GM19372 (cell line): ENCODE results near the gene RAB3B.
"Not testable (repeated sequence)": the region's sequence is repeated elsewhere in the genome, so short reads cannot be mapped to it uniquely, and the experiment has no call there.

ENCODE experiments used
- ATAC-seq: cut with Tn5 transposase; IDR thresholded peaks from one replicate; pipeline ENCODE4 v1.9.1; 2021; ENCODE audit warnings: mild to moderate bottlenecking, low read depth, moderate library complexity; ENCODE audit not compliant: unreplicated experiment

Gene RAB3B

DNA sequence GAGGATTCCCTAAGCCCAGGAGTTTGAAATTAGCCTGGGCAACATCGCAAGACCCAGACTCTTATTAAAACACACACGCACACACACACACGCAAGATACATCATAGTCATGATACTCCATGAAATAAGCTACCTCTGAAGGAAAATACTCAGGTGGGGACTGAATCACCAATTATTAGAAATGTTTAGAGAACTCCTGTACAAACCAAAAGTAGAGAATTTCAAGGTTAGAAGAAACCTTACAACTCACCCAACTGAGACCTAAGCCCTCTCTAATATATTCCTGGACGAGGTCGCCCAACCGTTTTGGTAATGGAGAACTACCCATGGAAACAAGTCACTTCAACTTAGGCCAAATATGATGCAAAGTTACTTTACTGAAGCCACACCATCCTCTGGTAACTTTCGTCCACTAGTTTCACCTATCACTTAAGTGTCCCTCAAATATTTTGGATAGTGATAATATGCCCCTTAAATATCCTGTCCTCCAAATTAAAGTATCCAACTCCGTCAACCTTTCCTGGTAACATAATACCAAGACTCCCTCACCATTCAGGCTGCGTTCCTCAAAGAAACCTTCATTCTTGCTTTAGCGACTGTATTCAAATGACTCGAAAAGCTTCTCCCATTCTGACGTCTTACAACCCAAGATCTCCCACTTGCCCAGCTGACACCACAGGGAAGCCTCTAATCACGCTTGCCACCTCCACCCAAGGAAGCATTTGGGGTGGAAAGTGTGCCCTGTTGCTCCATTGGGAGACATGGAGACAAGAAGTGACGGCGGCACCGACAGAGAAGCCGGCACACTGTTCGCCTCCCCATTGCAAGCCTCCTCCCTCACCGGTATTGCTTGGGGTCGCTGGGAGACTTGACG is 112.8 kb downstream of the RAB3B start:
- no peak for ATAC-seq

DNA sequence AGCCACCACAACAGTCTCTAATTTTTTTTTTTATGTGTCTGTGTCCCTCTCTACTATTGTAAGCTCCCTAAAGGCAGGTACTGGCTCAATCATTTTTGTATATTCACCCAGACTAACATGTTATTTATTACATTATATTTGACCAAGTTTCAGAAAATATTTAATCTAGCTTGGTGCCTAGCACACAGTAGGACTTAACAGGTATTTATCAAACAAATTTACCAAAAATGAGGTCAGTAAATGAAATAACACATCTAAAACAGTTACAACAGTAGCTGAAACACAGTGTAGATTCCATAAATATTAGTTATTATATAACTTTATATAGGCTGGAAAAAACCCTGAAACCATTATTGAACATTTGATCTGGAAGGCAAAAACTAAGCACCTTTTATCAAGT is 114.7 kb downstream of the RAB3B start:
- ATAC-seq: no peak

DNA sequence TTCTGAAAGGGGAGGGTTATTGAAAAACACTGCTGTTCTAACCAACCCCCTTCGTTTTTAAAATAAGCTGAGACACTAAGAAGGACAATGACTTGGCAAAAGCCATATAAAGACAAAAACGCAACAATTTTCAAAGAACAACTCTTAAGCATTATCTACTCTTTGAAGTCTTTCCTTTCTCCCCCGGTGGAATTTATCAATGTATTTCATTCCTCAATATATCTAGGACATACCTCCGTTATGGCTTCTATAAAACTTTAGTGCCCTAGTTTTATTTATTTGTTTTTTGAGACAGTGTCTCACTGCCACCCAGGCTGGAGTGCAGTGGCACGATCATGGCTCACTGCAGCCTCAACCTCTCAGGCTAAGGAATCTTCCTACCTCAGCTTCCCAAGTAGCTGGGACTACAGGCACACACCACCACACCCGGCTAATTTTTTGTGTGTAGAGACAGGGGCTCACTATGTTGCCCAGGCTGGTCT is 115.2 kb downstream of the RAB3B start:
- no peak for ATAC-seq

DNA sequence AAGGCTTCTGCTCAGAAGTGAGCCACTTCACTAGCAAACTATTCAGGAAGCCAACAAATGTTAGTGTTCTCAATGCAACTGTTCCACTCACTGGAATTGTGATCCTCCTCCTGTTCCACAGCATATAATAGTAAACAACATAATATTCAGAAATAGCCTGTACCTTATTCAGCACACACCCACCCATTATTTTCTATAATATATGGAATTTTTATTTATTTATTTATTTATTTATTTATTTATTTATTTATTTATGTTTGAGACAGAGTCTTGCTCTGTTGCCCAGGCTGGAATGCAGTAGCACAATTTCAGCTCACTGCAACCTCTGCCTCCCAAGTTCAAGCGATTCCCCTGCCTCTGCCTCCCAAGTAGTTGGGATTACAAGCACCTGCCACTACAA is 117.2 kb downstream of the RAB3B start:
- not testable (repeated sequence) for ATAC-seq

DNA sequence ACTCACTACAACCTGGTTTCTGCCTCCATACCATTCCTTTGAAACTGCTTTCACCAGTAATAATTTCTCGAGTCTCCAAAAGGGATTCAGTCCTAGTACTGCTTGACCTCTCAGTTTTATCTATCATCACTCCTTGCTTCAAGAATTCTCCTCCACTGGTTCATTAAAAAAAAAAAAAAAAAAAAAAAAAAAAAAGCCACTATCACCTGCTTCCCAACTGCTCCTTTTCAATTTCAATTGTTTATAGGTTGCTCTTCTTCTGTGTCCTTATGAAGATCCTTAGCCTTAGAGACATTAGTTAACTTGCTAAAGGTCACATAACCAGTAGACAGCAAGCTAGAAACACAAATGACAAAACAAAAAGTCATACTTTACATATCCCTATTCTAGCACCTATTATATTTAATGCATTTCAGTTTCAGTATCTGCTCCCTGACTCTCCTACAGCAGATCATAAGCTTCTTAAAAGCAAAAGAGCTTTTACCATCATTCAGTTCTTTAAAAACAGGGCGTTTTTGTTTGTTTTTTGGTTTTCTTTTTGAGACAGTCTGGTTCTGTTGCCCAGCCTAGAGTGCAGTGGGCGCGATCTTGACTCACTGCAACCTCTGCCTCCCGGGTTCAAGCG is 119.0 kb downstream of the RAB3B start:
- no peak for ATAC-seq

DNA sequence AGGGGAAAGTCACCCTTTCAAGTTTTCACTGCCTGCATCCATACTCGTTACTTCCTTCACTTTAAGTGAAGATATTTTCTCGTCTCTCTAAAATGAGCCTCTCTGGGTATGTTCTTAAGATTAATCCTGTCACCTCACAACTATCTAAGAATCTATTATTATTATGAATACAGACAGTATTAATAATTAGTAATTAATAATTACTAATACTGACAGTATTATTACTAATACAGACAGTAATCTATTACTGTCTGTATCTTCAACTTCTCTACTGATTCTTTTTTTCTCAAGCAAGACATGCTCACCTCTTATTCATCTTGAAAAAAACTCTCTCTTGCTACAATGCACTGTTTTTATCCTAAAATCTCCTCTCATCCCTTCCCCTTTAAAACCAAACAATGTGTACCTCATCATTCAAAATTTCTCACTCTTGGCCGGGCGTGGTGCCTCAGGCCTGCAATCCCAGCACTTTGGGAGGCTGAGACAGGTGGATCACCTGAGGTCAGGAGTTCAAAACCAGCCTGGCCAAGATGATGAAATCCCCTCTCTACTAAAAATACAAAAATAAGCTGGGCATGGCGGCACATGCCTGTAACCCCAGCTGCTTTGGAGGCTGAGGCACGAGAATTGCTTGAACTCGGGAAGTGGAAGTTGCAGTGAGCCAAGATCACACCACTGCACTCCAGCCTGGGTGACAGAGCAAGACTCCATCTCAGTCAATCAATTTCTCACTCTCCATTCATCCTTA is 119.7 kb downstream of the RAB3B start:
- no peak for ATAC-seq

DNA sequence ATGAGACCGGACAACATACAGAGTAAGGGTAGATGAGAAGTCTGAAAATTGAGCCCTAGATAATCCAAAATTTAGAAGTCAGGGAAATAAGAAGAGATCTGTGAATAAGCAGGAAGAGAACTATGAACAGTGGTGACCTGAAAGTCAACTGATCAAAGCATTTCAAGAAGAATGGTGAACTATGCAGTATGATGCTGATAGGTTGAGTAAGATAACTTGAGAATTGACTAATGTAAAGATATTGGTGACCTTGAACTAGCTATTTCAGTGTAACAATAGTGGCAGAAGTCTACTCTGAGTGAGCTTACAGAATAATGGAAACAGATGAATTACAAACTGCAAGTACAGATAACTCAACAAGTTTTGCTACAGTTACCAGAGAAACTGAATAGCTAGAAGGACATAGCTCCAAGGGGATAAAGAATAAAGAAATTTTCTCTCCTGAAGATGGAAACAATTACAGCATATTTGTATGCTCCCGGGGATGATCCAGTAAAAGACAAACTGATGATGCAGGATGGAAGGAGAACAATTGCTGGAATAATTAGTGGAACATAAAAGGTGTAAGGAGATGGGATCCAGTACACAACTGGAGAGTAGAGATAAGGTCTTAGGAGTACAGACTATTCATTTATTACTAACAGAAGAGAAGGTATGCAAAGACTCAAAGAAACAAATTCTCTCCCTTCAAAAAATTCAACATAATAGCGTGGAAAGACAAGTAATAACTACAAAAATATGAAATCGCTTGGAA is 122.8 kb downstream of the RAB3B start:
- ATAC-seq: no peak

DNA sequence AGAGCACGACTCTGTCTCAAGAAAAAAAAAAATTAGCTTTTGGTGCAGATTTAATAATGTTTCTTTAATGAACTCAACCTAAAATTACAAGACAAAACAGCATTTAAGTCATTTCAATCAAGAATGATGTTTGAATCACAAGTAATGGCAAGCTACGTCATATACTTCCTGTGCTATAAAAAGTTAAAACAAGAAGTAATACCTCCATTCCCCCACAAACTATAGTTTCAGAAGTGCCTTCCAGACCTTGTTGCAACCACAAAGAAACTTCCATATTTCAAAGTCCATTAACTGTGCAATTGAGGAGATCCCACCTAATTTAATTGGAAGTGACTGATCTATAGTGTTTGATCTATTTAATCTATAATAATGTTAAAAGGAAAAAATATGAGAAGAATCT is 127.1 kb downstream of the RAB3B start:
- ATAC-seq: peak; percentile 59

DNA sequence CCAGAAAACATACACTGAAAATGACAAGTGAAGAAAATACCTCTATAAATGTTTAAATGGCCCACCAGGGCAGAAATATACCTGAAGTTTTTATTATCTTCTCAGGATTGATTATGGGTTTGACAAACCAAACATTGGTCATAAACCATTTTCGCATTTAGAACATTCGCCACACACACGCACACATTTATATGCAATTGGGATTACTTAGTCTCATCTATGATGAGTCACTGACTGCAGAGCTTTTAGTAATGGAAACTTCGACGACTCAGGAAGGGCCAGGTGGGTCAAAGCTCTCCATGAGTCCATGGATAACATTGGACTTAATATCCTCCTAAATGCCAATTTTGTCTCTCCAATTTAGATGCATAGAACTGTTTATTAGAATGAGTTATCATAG is 128.8 kb downstream of the RAB3B start:
- no peak for ATAC-seq

DNA sequence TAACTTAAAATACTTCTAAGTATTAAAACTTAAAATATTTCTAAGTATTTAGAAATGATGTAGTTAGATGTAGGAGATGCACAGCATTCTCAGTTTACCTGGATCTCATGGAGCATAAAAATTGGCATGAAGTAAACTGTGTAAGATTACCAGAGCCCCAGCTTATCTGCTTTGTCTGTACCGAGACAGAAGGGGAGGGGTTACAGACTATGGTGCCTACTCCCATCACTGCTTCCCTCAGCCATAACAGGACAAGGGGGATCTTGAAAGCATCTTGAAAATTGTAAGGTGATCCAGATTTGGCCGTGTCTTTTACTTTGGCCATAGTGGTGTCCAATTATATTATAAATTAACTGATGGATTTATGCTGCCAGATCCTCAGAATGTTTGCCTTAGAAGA is 130.8 kb downstream of the RAB3B start:
- no peak for ATAC-seq

DNA sequence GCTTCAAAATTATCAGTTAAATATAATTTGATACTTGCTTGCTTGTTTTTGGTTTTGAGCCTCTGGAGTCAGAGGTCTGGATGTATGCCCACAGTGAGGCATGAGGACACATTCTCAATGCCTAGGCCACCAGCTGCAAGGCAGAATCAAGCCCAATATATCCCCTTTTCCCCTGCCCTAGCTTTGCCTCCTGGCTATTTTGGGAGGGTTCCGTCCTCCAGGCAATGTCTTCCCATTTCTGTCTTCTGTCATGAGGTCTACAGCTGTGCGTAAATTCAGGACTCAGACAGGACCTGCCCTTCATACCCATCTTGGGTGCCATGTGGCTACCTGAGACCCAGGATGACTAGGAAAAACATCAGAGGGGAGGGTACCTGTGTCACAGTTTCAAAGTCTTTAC is 131.2 kb downstream of the RAB3B start:
- ATAC-seq: no peak

DNA sequence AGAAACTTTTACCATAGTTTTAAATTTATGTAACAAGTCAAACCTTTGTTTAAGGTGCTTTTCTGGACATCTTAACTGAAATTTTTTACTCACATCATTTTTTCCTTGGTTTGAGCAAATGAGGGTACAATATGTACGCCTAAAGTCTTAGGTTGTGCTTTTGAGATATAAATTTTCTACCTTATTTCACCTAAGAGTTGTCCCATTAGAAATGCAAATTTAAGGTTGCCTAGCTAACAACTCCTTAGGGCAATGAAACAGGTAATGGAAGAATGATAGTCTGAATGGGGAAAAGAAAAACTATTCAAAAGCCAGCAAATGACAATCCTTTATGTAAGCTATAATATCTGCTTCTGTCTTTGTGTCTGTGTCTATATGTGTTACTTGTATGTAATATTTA is 131.6 kb downstream of the RAB3B start:
- no peak for ATAC-seq
